ENCODE results near the gene MCM3.

MCM3 gene

GRCh38 chr6:52303178-52303577 lies 18.6 kb upstream of the MCM3 start:
- DNase-seq (ENCODE audit: low read depth, low spot score), result no peak
- no peaks in the 10 kb centered on the region for H3K27me3 ChIP-seq (ENCODE audit: control insufficient read depth, insufficient read depth, low read length)
- no peaks in the 10 kb centered on the region for H3K9me3 ChIP-seq (ENCODE audit: control insufficient read depth, insufficient read depth, low read length)
- WGBS (ENCODE audit: insufficient coverage, insufficient read length), result no CpG with 5 or more reads among the region's 1 CpG
- H3K4me1 ChIP-seq (ENCODE audit: control insufficient read depth, insufficient read depth, low read length), result no peaks in the 10 kb centered on the region
- H3K36me3 ChIP-seq (ENCODE audit: control insufficient read depth, insufficient read depth, low read length), result no peaks in the 10 kb centered on the region
- H3K27ac ChIP-seq (ENCODE audit: low read length), result no peak overlapping the region
- no peak overlapping the region for H3K4me3 ChIP-seq (ENCODE audit: low read length)

GRCh38 chr6:52301326-52301725 lies 16.8 kb upstream of the MCM3 start:
- Histone ChIP-seq H3K4me3 (ENCODE audit: low read length) (no peak overlapping the region), H3K4me1 (ENCODE audit: control insufficient read depth, insufficient read depth, low read length) (no peaks in the 10 kb centered on the region; the same call in 1 of the 2 replicates), H3K27me3 (ENCODE audit: control insufficient read depth, insufficient read depth, low read length) (no peaks in the 10 kb centered on the region), H3K9me3 (ENCODE audit: control insufficient read depth, insufficient read depth, low read length) (no peaks in the 10 kb centered on the region), H3K36me3 (ENCODE audit: control insufficient read depth, insufficient read depth, low read length) (no peaks in the 10 kb centered on the region), H3K27ac (ENCODE audit: low read length) (no peak overlapping the region)
- WGBS (ENCODE audit: insufficient coverage, insufficient read length), result no CpG with 5 or more reads among the region's 1 CpG
- no peak for DNase-seq (ENCODE audit: low read depth, low spot score)

- Histone ChIP-seq H3K27ac (ENCODE audit: low read length) (no peak overlapping the region), H3K9me3 (ENCODE audit: control insufficient read depth, insufficient read depth, low read length) (no peaks in the 10 kb centered on the region), H3K4me3 (ENCODE audit: low read length) (no peak overlapping the region), H3K36me3 (ENCODE audit: control insufficient read depth, insufficient read depth, low read length) (no peaks in the 10 kb centered on the region), H3K4me1 (ENCODE audit: control insufficient read depth, insufficient read depth, low read length) (no peaks in the 10 kb centered on the region; the same call in 1 of the 2 replicates), H3K27me3 (ENCODE audit: control insufficient read depth, insufficient read depth, low read length) (no peaks in the 10 kb centered on the region)
- no CpG with 5 or more reads among the region's 2 CpGs for WGBS (ENCODE audit: insufficient coverage, insufficient read length)
- no peak for DNase-seq (ENCODE audit: low read depth, low spot score)
Observed at GRCh38 chr6:52300489-52300931, 16.0 kb upstream of the MCM3 start.

GRCh38 chr6:52299653-52300052 lies 15.1 kb upstream of the MCM3 start:
- no peak overlapping the region for H3K27ac ChIP-seq (ENCODE audit: low read length)
- WGBS (ENCODE audit: insufficient coverage, insufficient read length), result no CpG with 5 or more reads among the region's 3 CpGs
- no peaks in the 10 kb centered on the region for H3K9me3 ChIP-seq (ENCODE audit: control insufficient read depth, insufficient read depth, low read length)
- H3K36me3 ChIP-seq (ENCODE audit: control insufficient read depth, insufficient read depth, low read length), result no peaks in the 10 kb centered on the region
- H3K4me3 ChIP-seq (ENCODE audit: low read length), result no peak overlapping the region
- H3K4me1 ChIP-seq (ENCODE audit: control insufficient read depth, insufficient read depth, low read length), result no peaks in the 10 kb centered on the region; the same call in 1 of the 2 replicates
- H3K27me3 ChIP-seq (ENCODE audit: control insufficient read depth, insufficient read depth, low read length), result no peaks in the 10 kb centered on the region
- DNase-seq (ENCODE audit: low read depth, low spot score), result no peak

- no peak for DNase-seq (ENCODE audit: low read depth, low spot score)
- no CpG with 5 or more reads among the region's 3 CpGs for WGBS (ENCODE audit: insufficient coverage, insufficient read length)
- no peaks in the 10 kb centered on the region for H3K36me3 ChIP-seq (ENCODE audit: control insufficient read depth, insufficient read depth, low read length)
- H3K27me3 ChIP-seq (ENCODE audit: control insufficient read depth, insufficient read depth, low read length), result no peaks in the 10 kb centered on the region
- no peak overlapping the region for H3K4me3 ChIP-seq (ENCODE audit: low read length)
- H3K4me1 ChIP-seq (ENCODE audit: control insufficient read depth, insufficient read depth, low read length), result no peaks in the 10 kb centered on the region; the same call in 1 of the 2 replicates
- H3K27ac ChIP-seq (ENCODE audit: low read length), result no peak overlapping the region
- H3K9me3 ChIP-seq (ENCODE audit: control insufficient read depth, insufficient read depth, low read length), result no peaks in the 10 kb centered on the region
Observed at GRCh38 chr6:52297433-52297832, 12.9 kb upstream of the MCM3 start.

- Histone ChIP-seq H3K36me3 (ENCODE audit: control insufficient read depth, insufficient read depth, low read length) (no peaks in the 10 kb centered on the region), H3K27me3 (ENCODE audit: control insufficient read depth, insufficient read depth, low read length) (no peaks in the 10 kb centered on the region), H3K4me1 (ENCODE audit: control insufficient read depth, insufficient read depth, low read length) (no peaks in the 10 kb centered on the region; the same call in 1 of the 2 replicates), H3K9me3 (ENCODE audit: control insufficient read depth, insufficient read depth, low read length) (no peaks in the 10 kb centered on the region), H3K4me3 (ENCODE audit: low read length) (no peak overlapping the region), H3K27ac (ENCODE audit: low read length) (no peak overlapping the region)
- DNase-seq (ENCODE audit: low read depth, low spot score), result no peak
Observed at GRCh38 chr6:52293067-52293466, 8.5 kb upstream of the MCM3 start.

GRCh38 chr6:52288841-52289240 lies 4.3 kb upstream of the MCM3 start:
- no CpG with 5 or more reads among the region's 2 CpGs for WGBS (ENCODE audit: insufficient coverage, insufficient read length)
- Histone ChIP-seq H3K9me3 (ENCODE audit: control insufficient read depth, insufficient read depth, low read length) (no peaks in the 10 kb centered on the region), H3K36me3 (ENCODE audit: control insufficient read depth, insufficient read depth, low read length) (no peaks in the 10 kb centered on the region), H3K27ac (ENCODE audit: low read length) (no peak overlapping the region), H3K27me3 (ENCODE audit: control insufficient read depth, insufficient read depth, low read length) (no peaks in the 10 kb centered on the region), H3K4me3 (ENCODE audit: low read length) (no peak overlapping the region), H3K4me1 (ENCODE audit: control insufficient read depth, insufficient read depth, low read length) (no peaks in the 10 kb centered on the region)
- no peak for DNase-seq (ENCODE audit: low read depth, low spot score)

DNA sequence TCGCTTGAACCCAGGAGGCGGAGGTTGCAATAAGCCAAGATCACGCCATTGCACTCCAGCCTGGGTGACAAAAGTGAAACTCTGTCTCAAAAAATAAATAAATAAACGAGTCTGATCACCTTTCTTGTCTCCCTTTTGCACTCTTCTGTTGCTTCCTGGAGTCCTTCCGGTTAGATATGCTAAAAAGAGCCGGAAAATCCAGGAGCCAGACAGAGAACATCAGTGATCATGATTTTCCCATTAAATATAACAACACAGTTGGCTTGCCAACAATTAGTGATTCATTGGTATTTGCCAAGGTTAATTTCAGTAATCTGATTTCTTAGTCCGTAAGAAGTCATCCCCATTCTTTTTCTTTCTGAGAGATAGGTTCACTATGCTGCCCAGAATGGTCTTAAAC lies 3.7 kb upstream of the MCM3 start:
- no peak overlapping the region for H3K27ac ChIP-seq (ENCODE audit: low read length)
- no CpG with 5 or more reads among the region's 7 CpGs for WGBS (ENCODE audit: insufficient coverage, insufficient read length)
- no peaks in the 10 kb centered on the region for H3K4me1 ChIP-seq (ENCODE audit: control insufficient read depth, insufficient read depth, low read length)
- no peaks in the 10 kb centered on the region for H3K9me3 ChIP-seq (ENCODE audit: control insufficient read depth, insufficient read depth, low read length)
- 0 out of 2 replicates have a peak, but pooled peaks cover under 1% of the 10 kb centered on the region for H3K36me3 ChIP-seq (ENCODE audit: control insufficient read depth, insufficient read depth, low read length)
- no peaks in the 10 kb centered on the region for H3K27me3 ChIP-seq (ENCODE audit: control insufficient read depth, insufficient read depth, low read length)
- no peak overlapping the region for H3K4me3 ChIP-seq (ENCODE audit: low read length)
- no peak for DNase-seq (ENCODE audit: low read depth, low spot score)

GRCh38 chr6:52286798-52287432 lies 2.4 kb upstream of the MCM3 start:
- H3K27ac ChIP-seq (ENCODE audit: low read length), result no peak overlapping the region

GRCh38 chr6:52285177-52286068 lies 881 bp upstream of the MCM3 start:
- WGBS (ENCODE audit: insufficient coverage, insufficient read length), result no CpG with 5 or more reads among the region's 12 CpGs
- Histone ChIP-seq H3K27ac (ENCODE audit: low read length) (no peak overlapping the region), H3K4me1 (ENCODE audit: control insufficient read depth, insufficient read depth, low read length) (no peaks in the 10 kb centered on the region), H3K4me3 (ENCODE audit: low read length) (peak overlapping the region; percentile 26; the same call in 1 of the 2 replicates), H3K27me3 (ENCODE audit: control insufficient read depth, insufficient read depth, low read length) (no peaks in the 10 kb centered on the region), H3K36me3 (ENCODE audit: control insufficient read depth, insufficient read depth, low read length) (peaks cover 16% of the 10 kb centered on the region; the same call in 1 of the 2 replicates), H3K9me3 (ENCODE audit: control insufficient read depth, insufficient read depth, low read length) (no peaks in the 10 kb centered on the region)
- DNase-seq (ENCODE audit: low read depth, low spot score), result no peak

More at GRCh38 chr6:52286798-52287432, 2.4 kb upstream of the MCM3 start:
- Histone ChIP-seq H3K9me3 (ENCODE audit: control insufficient read depth, insufficient read depth, low read length) (no peaks in the 10 kb centered on the region), H3K4me1 (ENCODE audit: control insufficient read depth, insufficient read depth, low read length) (no peaks in the 10 kb centered on the region), H3K4me3 (ENCODE audit: low read length) (no peak overlapping the region), H3K36me3 (ENCODE audit: control insufficient read depth, insufficient read depth, low read length) (peaks cover 8% of the 10 kb centered on the region; the same call in 1 of the 2 replicates), H3K27me3 (ENCODE audit: control insufficient read depth, insufficient read depth, low read length) (no peaks in the 10 kb centered on the region)
- no peak for DNase-seq (ENCODE audit: low read depth, low spot score)
- no CpG with 5 or more reads among the region's 2 CpGs for WGBS (ENCODE audit: insufficient coverage, insufficient read length)
